ENCODE results near the gene MSGN1. TPM values are rescaled to one million over a fixed set of nuclear protein-coding genes. Genes with fewer than 3 reads are reported as not detected.
"Not testable (repeated sequence)": the region's sequence is repeated elsewhere in the genome, so short reads cannot be mapped to it uniquely, and the experiment has no call there.

MSGN1 gene
- polyA plus RNA-seq, 3 donors, result not detected

- DNase-seq, result no peak
These were observed 11.1 kb upstream of the MSGN1 start for GRCh38 chr2:17805166-17805565.

- no peak for DNase-seq
These were observed 10.4 kb upstream of the MSGN1 start for GRCh38 chr2:17805717-17806363.

GRCh38 chr2:17813010-17813741, 3.1 kb upstream of the MSGN1 start:
- DNase-seq, result no peak

GRCh38 chr2:17813742-17814473, 2.4 kb upstream of the MSGN1 start:
- DNase-seq, result no peak

GRCh38 chr2:17814601-17815000, 1.7 kb upstream of the MSGN1 start:
- DNase-seq, result no peak

GRCh38 chr2:17815468-17816184, 634 bp upstream of the MSGN1 start:
- DNase-seq, result no peak

GRCh38 chr2:17818235-17818815, 2.1 kb downstream of the MSGN1 start:
- no peak for DNase-seq

GRCh38 chr2:17821080-17821479, 4.8 kb downstream of the MSGN1 start:
- no peak for DNase-seq

GRCh38 chr2:17821535-17822444, 5.5 kb downstream of the MSGN1 start:
- peak; percentile 40 for DNase-seq

GRCh38 chr2:17822445-17823117, 6.3 kb downstream of the MSGN1 start:
- peak; percentile 36 for DNase-seq

GRCh38 chr2:17823646-17824045, 7.4 kb downstream of the MSGN1 start:
- DNase-seq, result not testable (repeated sequence)

- no peak for DNase-seq
These were observed 11.1 kb downstream of the MSGN1 start for GRCh38 chr2:17827316-17827715.

- no peak for DNase-seq
These were observed 11.5 kb downstream of the MSGN1 start for GRCh38 chr2:17827785-17828184.

- DNase-seq, result peak; percentile 77
These were observed 14.1 kb downstream of the MSGN1 start for GRCh38 chr2:17830053-17831034.

- DNase-seq, result no peak
These were observed 19.3 kb downstream of the MSGN1 start for GRCh38 chr2:17835516-17835915.

GRCh38 chr2:17839959-17840358, 23.7 kb downstream of the MSGN1 start:
- no peak for DNase-seq

GRCh38 chr2:17843457-17843856, 27.2 kb downstream of the MSGN1 start:
- no peak for DNase-seq

GRCh38 chr2:17845806-17846205, 29.5 kb downstream of the MSGN1 start:
- DNase-seq, result no peak

GRCh38 chr2:17846676-17847075, 30.4 kb downstream of the MSGN1 start:
- DNase-seq, result no peak
